GM12878 (cell line): ENCODE results near the gene PXMP2. TPM values are rescaled to one million over a fixed set of nuclear protein-coding genes. Genes with fewer than 3 reads are reported as not detected.
A peak's percentile ranks its signal among the peaks of the same experiment; 100 is the strongest.

Experiments used
- ATAC-seq: fragments of 200-7000 bp; cut with Tn5 transposase; 3 replicates; pipeline ENCODE4 v1.9.1; 2020; ENCODE audit warnings: mild to moderate bottlenecking, moderate library complexity
- BruUV-seq: library from RNA; stranded (reverse); fragments of 400-500 nt; replicated peaks from 2 replicates; lab custom pipeline; 2021; lab: Mats Ljungman, UMichigan
- CTCF ChIA-PET: fragments of 300-600 bp; sonication (Branson Sonifier 250); formaldehyde crosslinking; extraction: SDS; loops from one replicate; lab custom pipeline; 2021; ENCODE audit warnings: inconsistent platforms; lab: Yijun Ruan, JAX
- POLR2A ChIA-PET: fragments of 350-600 bp; formaldehyde crosslinking; extraction: SDS; loops from one replicate; lab custom pipeline; 2021; ENCODE audit warnings: inconsistent platforms; lab: Charles Lee
- RAD21 ChIA-PET: fragments of 300-600 bp; sonication (Branson Sonifier 250); formaldehyde crosslinking; loops from one replicate; lab custom pipeline; 2023; ENCODE audit warnings: antibody characterized with exemption; ENCODE audit not compliant: unreplicated experiment; lab: Charles Lee
- SMC1A ChIA-PET: fragments of 300-600 bp; sonication (Branson Sonifier 250); formaldehyde crosslinking; loops from one replicate; lab custom pipeline; 2023; ENCODE audit not compliant: unreplicated experiment, uncharacterized antibody; lab: Charles Lee
- DNase-seq: peaks from one replicate; pipeline ENCODE4 v3.0.0-alpha.2; 2011; ENCODE audit warnings: low read depth, low spot score
- FAIRE-seq: peaks from 3 replicates; lab custom pipeline; 2011; peaks lifted over from hg19 to GRCh38; lab: Jason Lieb, UNC
- H2AFZ ChIP-seq: 2 replicates; pipeline ENCODE4 v1.6.0; 2011; ENCODE audit warnings: low read depth, low read length, control low read depth; ENCODE audit not compliant: control insufficient read depth
- H3K27ac ChIP-seq: 2 replicates; pipeline ENCODE4 v1.5.1; 2011; ENCODE audit warnings: control low read depth; ENCODE audit not compliant: control insufficient read depth, insufficient read depth
- H3K27me3 ChIP-seq, 2 experiments: replicated peaks in 1 of 2; 2 replicates each; pipeline versions ENCODE4 v1.6.0 to v1.6.1; 2011; ENCODE audit warnings: low read length in 1 of 2; ENCODE audit not compliant: control insufficient read depth in 2 of 2, insufficient read depth in 2 of 2
- H3K36me3 ChIP-seq, 2 experiments: 2 replicates each; pipeline ENCODE4 v1.5.1; 2011; ENCODE audit warnings: low read length in 1 of 2; ENCODE audit not compliant: control insufficient read depth in 2 of 2, insufficient read depth in 2 of 2
- H3K4me1 ChIP-seq: 2 replicates; pipeline ENCODE4 v1.6.1; 2011; ENCODE audit warnings: mild to moderate bottlenecking, low read length, moderate library complexity, mixed read lengths; ENCODE audit not compliant: control insufficient read depth, insufficient read depth
- H3K4me2 ChIP-seq: 2 replicates; pipeline ENCODE4 v1.6.0; 2011; ENCODE audit warnings: control low read depth; ENCODE audit not compliant: control insufficient read depth, insufficient read depth
- H3K4me3 ChIP-seq: fragments of 200-600 bp; sonication (generic); 2 replicates; pipeline ENCODE4 v1.5.1; 2016
- H3K79me2 ChIP-seq: 2 replicates; pipeline ENCODE4 v1.6.0; 2011; ENCODE audit warnings: low read length; ENCODE audit not compliant: control insufficient read depth, insufficient read depth
- H3K9ac ChIP-seq: 2 replicates; pipeline ENCODE4 v1.8.0; 2011; ENCODE audit warnings: low read length, control low read depth, mixed read lengths; ENCODE audit not compliant: control insufficient read depth, insufficient read depth
- H3K9me3 ChIP-seq: replicated peaks from 3 replicates; pipeline ENCODE4 v1.5.1; 2011; ENCODE audit warnings: mild to moderate bottlenecking, low read length; ENCODE audit not compliant: control insufficient read depth, insufficient read depth
- H4K20me1 ChIP-seq: 2 replicates; pipeline ENCODE4 v1.6.0; 2011; ENCODE audit not compliant: control insufficient read depth, insufficient read depth
- POLR2A ChIP-seq: IDR thresholded peaks from 2 replicates; pipeline ENCODE4 v1.6.1; 2011; ENCODE audit warnings: low read depth, mild to moderate bottlenecking, low read length
- WGBS: methylation state at CpG from one replicate; pipeline ENCODE4 v1.1.6; 2016; ENCODE audit warnings: low lambda C conversion rate; ENCODE audit not compliant: insufficient replicate concordance, insufficient coverage; ENCODE audit errors: missing lambda C conversion rate; 5-methylcytosine and 5-hydroxymethylcytosine counted together
- in situ Hi-C: fragments of 300-500 bp; cut with MboI; formaldehyde crosslinking; loops from 9 replicates; pipeline ENCODE4 v1.14.3; 2018; ENCODE audit warnings: mixed read lengths
- intact Hi-C: fragments of 100-400 bp; cut with micrococcal nuclease; formaldehyde crosslinking; loops from one replicate; pipeline ENCODE4 v1.14.2; 2022; ENCODE audit not compliant: unreplicated experiment
- polyA plus RNA-seq, 11 experiments: library from polyadenylated mRNA; depleted of rRNA in 4 of 11; unstranded in 6 of 11; stranded (reverse) in 5 of 11; fragments of >200 nt; fragmentation: Nextera tagmentation in 4 of 11; fragmentation: Illumina TruSeq in 1 of 11; extraction: Ambion mirVana in 4 of 11; extraction: Trizol in 1 of 11; gene quantifications; 1 replicate in 1 of 11; 2 replicates in 10 of 11; pipeline versions ENCODE4 v1.2.1 to v1.2.3, GENCODE V29; 2011 to 2016; ENCODE audit warnings: inconsistent platforms in 2 of 11, missing spikeins in 2 of 11, low read depth in 1 of 11
- total RNA-seq, 4 experiments: library from RNA; depleted of rRNA in 3 of 4; stranded (reverse); fragments of >200 nt in 3 of 4; fragmentation: Illumina TruSeq in 1 of 4; extraction: Trizol in 1 of 4; gene quantifications; 2 replicates each; pipeline versions ENCODE4 v1.2.1 to v1.2.3, GENCODE V29; 2013 to 2021
- TF ChIP-seq, protein P1 (sequence below): fragments of 450-650 bp; IDR thresholded peaks from 2 replicates; pipeline ENCODE4 v1.6.1; 2016; ENCODE audit warnings: mild to moderate bottlenecking

PXMP2 gene
- total and polyA plus RNA-seq, 10 of the 15 experiments (the other 5 are each of a cell fraction or from before 2014, with no cell fraction given), result 4.0 to 97.8 (median 42.0) TPM

DNA sequence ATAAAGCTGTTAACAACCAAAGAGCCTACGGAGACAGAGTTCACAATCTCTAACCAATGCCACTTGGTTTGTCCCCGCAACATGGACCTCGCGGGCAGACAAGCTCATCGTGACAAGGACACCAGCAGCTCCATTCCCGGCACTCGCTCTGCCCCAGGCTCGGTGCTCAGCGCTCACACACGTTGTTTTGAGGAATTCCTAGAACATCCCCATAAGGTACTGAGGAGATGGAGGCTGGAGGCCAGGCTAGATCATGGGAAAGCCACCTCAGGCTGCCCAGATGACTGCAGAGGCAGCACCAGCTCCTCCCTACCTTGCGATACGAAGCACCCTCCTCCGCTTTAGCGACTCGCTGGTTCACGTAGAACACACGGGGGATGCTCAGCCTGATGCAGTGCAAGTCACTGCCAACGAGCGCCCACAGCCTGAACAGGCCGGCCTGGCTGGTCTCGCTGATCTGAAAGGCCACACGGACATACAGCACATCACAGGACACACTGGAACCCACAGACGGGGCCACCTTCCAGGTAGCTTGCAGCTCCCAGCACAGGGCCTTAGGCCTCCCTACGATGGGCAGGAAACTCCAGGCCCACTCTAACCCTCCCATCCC lies 38.7 kb upstream of the PXMP2 start:
- WGBS, result 97% methylated on average over 24 of the region's 24 CpGs
- SMC1A ChIA-PET, result no interaction called here

DNA sequence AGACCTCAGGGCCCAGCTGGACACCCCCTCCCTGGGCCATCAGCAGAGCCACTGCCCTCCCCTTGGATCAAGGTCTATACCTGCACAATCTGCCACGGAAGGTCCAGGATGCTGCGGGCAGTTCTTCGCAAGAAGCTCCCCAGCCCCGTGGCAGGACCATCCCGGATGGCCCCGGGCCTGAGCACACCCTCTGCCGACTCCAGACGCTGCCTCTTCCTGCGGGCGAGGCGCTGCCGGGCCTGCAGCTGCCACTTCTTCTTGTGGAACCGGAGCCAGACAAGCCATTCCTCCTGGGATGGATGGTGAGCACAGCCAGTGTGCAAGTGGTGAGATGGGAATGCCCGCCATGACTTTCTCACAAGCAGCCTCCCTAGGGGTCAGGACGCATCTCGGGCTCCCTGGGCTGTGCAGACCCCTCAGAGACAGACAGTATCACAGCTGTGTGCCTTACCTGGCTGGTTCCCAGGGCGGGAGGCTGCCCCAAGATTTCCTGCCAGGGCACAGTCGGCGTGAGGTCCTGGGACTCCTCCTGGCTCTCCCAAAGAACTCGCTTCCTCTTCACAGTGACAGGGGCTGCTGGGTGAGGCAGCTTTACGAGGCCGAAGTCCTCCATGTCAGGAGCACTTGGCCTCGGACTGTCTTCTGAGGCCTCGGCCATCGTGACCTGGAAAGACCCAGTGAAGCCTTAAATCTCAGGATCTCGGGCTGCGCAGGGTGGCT lies 38.0 kb upstream of the PXMP2 start:
- intact Hi-C loops (no loop called here), in situ Hi-C loops (no loop called here)
- Histone ChIP-seq H2AFZ (no peak overlapping the region), H3K27me3 (no peaks in the 10 kb centered on the region), H3K79me2 (no peaks in the 10 kb centered on the region), H4K20me1 (no peaks in the 10 kb centered on the region), H3K36me3 (peaks cover 2 to 23% of the 10 kb centered on the region in 2 experiments), H3K9me3 (no peaks in the 10 kb centered on the region), H3K4me3 (no peak overlapping the region)
- FAIRE-seq, result no peak
- ChIA-PET RAD21 (no interaction called here), CTCF (no interaction called here), SMC1A (no interaction called here), POLR2A (no interaction called here)
- no peak for DNase-seq
- no TSS peak for BruUV-seq
- WGBS, result 95% methylated on average over 27 of the region's 27 CpGs
- peak; percentile 26; the same call in 1 of the 2 replicates for TF ChIP-seq POLR2A
- TF ChIP-seq, protein P1, sequence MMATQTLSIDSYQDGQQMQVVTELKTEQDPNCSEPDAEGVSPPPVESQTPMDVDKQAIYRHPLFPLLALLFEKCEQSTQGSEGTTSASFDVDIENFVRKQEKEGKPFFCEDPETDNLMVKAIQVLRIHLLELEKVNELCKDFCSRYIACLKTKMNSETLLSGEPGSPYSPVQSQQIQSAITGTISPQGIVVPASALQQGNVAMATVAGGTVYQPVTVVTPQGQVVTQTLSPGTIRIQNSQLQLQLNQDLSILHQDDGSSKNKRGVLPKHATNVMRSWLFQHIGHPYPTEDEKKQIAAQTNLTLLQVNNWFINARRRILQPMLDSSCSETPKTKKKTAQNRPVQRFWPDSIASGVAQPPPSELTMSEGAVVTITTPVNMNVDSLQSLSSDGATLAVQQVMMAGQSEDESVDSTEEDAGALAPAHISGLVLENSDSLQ, result no peak
- TF ChIP-seq, all 136 proteins: peak for 1
- no peak for ATAC-seq
- Histone ChIP-seq H3K9ac (no peak overlapping the region), H3K4me2 (no peak overlapping the region), H3K4me1 (no peaks in the 10 kb centered on the region), H3K27ac (no peak overlapping the region)

More for the DNA sequence above, 38.7 kb upstream of the PXMP2 start:
- BruUV-seq, result no TSS peak
- Histone ChIP-seq H3K4me2 (no peak overlapping the region), H3K4me3 (no peak overlapping the region), H3K9ac (no peak overlapping the region), H4K20me1 (no peaks in the 10 kb centered on the region), H2AFZ (no peak overlapping the region), H3K79me2 (no peaks in the 10 kb centered on the region), H3K9me3 (no peaks in the 10 kb centered on the region), H3K4me1 (no peaks in the 10 kb centered on the region), H3K27ac (no peak overlapping the region), H3K36me3 (peaks cover 2 to 25% of the 10 kb centered on the region in 2 experiments), H3K27me3 (no peaks in the 10 kb centered on the region)
- DNase-seq (no peak), FAIRE-seq (no peak), ATAC-seq (no peak)
- RAD21 ChIA-PET, result no interaction called here
- CTCF ChIA-PET, result no interaction called here
- POLR2A ChIA-PET, result no interaction called here
- in situ Hi-C loops, result no loop called here
- TF ChIP-seq, protein P1, result no peak
- TF ChIP-seq POLR2A, result peak; percentile 51; the same call in 1 of the 2 replicates
- TF ChIP-seq, all 136 proteins: peak for 1
- intact Hi-C loops, result no loop called here
